ENCODE data around the gene ZFP14.
A peak's percentile ranks its signal among the peaks of the same experiment; 100 is the strongest.

ZFP14 gene

GRCh38 chr19:36378625-36379509 lies at the start of gene ZFP14:
ZFP14 (minus strand) TSS chr19:36379201; CDS start chr19:36367892, 11,309 bp downstream.
- Mint-ChIP-seq H3K4me1 (peaks cover 11% of the 10 kb centered on the region), H3K36me3 (ENCODE audit: low read depth) (peaks cover 33% of the 10 kb centered on the region), H3K27me3 (ENCODE audit: low read depth) (no peaks in the 10 kb centered on the region), H3K27ac (peak within 1 kb of the TSS; percentile 89 to 96 (median 92)), H3K4me3 (peak within 1 kb of the TSS; percentile 91 to 93 (median 92)), H3K9me3 (peaks cover 20% of the 10 kb centered on the region)
- peak in 1 of 3 experiments; percentile 11 for TF ChIP-seq CTCF (IDR thresholded peaks at IDR 0.05; ENCODE audit: unreplicated experiment in 3 of 3)

- Mint-ChIP-seq H3K4me1 (no peaks in the 10 kb centered on the region), H3K27ac (no peak overlapping the region), H3K9me3 (peaks cover 27% of the 10 kb centered on the region), H3K36me3 (ENCODE audit: low read depth) (no peaks in the 10 kb centered on the region), H3K27me3 (ENCODE audit: low read depth) (peaks cover 4% of the 10 kb centered on the region), H3K4me3 (no peak overlapping the region)
- no peak for TF ChIP-seq CTCF (IDR thresholded peaks at IDR 0.05; ENCODE audit: unreplicated experiment in 3 of 3)
Observed at GRCh38 chr19:36423925-36424324, 44.9 kb upstream of the ZFP14 start.

GRCh38 chr19:36421749-36422481 lies 42.9 kb upstream of the ZFP14 start:
- H3K36me3 Mint-ChIP-seq (ENCODE audit: low read depth): peaks cover 16% of the 10 kb centered on the region
- peaks cover 5% of the 10 kb centered on the region for H3K4me1 Mint-ChIP-seq
- no peak overlapping the region for H3K27ac Mint-ChIP-seq
- peaks cover 34% of the 10 kb centered on the region for H3K9me3 Mint-ChIP-seq
- no peak for TF ChIP-seq CTCF (IDR thresholded peaks at IDR 0.05; ENCODE audit: unreplicated experiment in 3 of 3)
- H3K27me3 Mint-ChIP-seq (ENCODE audit: low read depth): peaks cover 4% of the 10 kb centered on the region
- H3K4me3 Mint-ChIP-seq: peak overlapping the region in 1 of 3 experiments; percentile 37

GRCh38 chr19:36420961-36421748 lies 42.2 kb upstream of the ZFP14 start:
- Mint-ChIP-seq H3K4me1 (peaks cover 5% of the 10 kb centered on the region), H3K27ac (no peak overlapping the region), H3K4me3 (no peak overlapping the region), H3K36me3 (ENCODE audit: low read depth) (peaks cover 21% of the 10 kb centered on the region), H3K9me3 (peaks cover 34% of the 10 kb centered on the region), H3K27me3 (ENCODE audit: low read depth) (peaks cover 4% of the 10 kb centered on the region)
- no peak for TF ChIP-seq CTCF (IDR thresholded peaks at IDR 0.05; ENCODE audit: unreplicated experiment in 3 of 3)

GRCh38 chr19:36418287-36419001 lies 39.4 kb upstream of the ZFP14 start, which contains the start of gene ZFP82:
ZFP82 (minus strand) TSS chr19:36418644; CDS start chr19:36409789, 8,855 bp downstream.
- peaks cover 5% of the 10 kb centered on the region for H3K4me1 Mint-ChIP-seq
- peaks cover 45% of the 10 kb centered on the region for H3K36me3 Mint-ChIP-seq (ENCODE audit: low read depth)
- H3K27ac Mint-ChIP-seq: peak within 1 kb of the TSS; percentile 95 to 99 (median 98)
- TF ChIP-seq CTCF (IDR thresholded peaks at IDR 0.05; ENCODE audit: unreplicated experiment in 3 of 3): no peak
- peak within 1 kb of the TSS; percentile 97 to 98 (median 98) for H3K4me3 Mint-ChIP-seq
- H3K9me3 Mint-ChIP-seq: peaks cover 42% of the 10 kb centered on the region
- no peaks in the 10 kb centered on the region for H3K27me3 Mint-ChIP-seq (ENCODE audit: low read depth)
